Stimulated activated CD4-positive, alpha-beta T cell treated with anti-CD3 and anti-CD28 coated beads, Interleukin-4, amount 100 ng/mL, for 4 hours (primary cell): ENCODE measurements around the gene RIC8A.
"Not testable (repeated sequence)": the region's sequence is repeated elsewhere in the genome, so short reads cannot be mapped to it uniquely, and the experiment has no call there.

ENCODE experiments used
- DNase-seq, 2 experiments: peaks; one replicate each; pipeline ENCODE4 v3.0.0-alpha.2; 2020

RIC8A gene

GRCh38 chr11:220641-221215 lies 13.2 kb downstream of the RIC8A start:
- DNase-seq: not testable (repeated sequence)

GRCh38 chr11:221539-221938 lies 14.0 kb downstream of the RIC8A start:
- no peak for DNase-seq

- DNase-seq: no peak
Observed at GRCh38 chr11:221998-222789, 14.7 kb downstream of the RIC8A start.

GRCh38 chr11:223026-223789 lies 15.7 kb downstream of the RIC8A start:
- no peak for DNase-seq

- DNase-seq: no peak
Observed at GRCh38 chr11:223884-224283, 16.4 kb downstream of the RIC8A start.

GRCh38 chr11:224424-224823 lies 16.9 kb downstream of the RIC8A start:
- no peak for DNase-seq

- no peak for DNase-seq
Observed at GRCh38 chr11:225734-226453, 18.4 kb downstream of the RIC8A start.

GRCh38 chr11:227824-228379 lies 20.4 kb downstream of the RIC8A start:
- no peak for DNase-seq

- no peak for DNase-seq
Observed at GRCh38 chr11:230431-230830, 22.9 kb downstream of the RIC8A start.

GRCh38 chr11:232783-233565 lies 25.5 kb downstream of the RIC8A start:
- DNase-seq: no peak

- no peak for DNase-seq
Observed at GRCh38 chr11:235180-235579, 27.7 kb downstream of the RIC8A start.

- DNase-seq: peak in 1 of 2 experiments; percentile 79
Observed at GRCh38 chr11:235609-235996, 28.1 kb downstream of the RIC8A start.

- DNase-seq: peak; percentile 77 to 83
Observed at GRCh38 chr11:235997-236773, 28.7 kb downstream of the RIC8A start, which contains the start of gene SIRT3. Gene SIRT3 (minus strand): TSS chr11:236342. CDS start chr11:236328, 14 bp downstream.

- peak; percentile 82 to 87 for DNase-seq
Observed at GRCh38 chr11:236774-237767, 29.6 kb downstream of the RIC8A start, which contains the start of gene PSMD13. Gene PSMD13 (plus strand): TSS chr11:236976. CDS start chr11:237050, 74 bp downstream.

GRCh38 chr11:238346-238745 lies 30.8 kb downstream of the RIC8A start:
- DNase-seq: not testable (repeated sequence)

GRCh38 chr11:240315-240714 lies 32.8 kb downstream of the RIC8A start:
- no peak for DNase-seq

- DNase-seq: no peak
Observed at GRCh38 chr11:241634-242033, 34.1 kb downstream of the RIC8A start.

GRCh38 chr11:244376-244775 lies 36.9 kb downstream of the RIC8A start:
- DNase-seq: no peak

- no peak for DNase-seq
Observed at GRCh38 chr11:249062-249461, 41.6 kb downstream of the RIC8A start.

- no peak for DNase-seq
Observed at GRCh38 chr11:250274-250673, 42.8 kb downstream of the RIC8A start.
